ENCODE measurements around the gene RRP12.

Gene RRP12

DNA sequence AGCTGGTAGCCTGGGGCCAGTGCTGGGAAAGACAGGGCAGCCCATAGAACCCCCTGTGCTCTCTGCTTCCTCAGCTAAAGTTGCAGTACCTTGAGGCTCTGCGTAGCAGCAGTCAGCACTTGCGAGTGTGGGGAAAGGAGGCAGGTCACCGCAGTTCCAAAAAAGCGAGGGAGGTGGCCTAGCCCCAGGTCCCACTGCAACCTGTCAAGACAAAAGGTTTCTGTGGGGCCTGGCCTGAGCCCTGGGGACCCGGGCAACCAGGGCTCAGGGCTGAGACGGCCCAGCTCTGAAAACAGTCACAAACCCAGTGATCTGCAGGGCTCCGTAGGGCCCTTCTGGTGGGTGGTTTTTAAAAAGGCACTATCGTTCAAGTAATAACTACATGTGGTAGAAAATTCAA is 19.5 kb downstream of the RRP12 start:
- no peak for DNase-seq (ENCODE audit: insufficient read length)
- FAIRE-seq: no peak
- TF ChIP-seq POLR2AphosphoS5 (IDR thresholded peaks at IDR 0.05; ENCODE audit: low read depth, low read length) (no peak), POLR2A (IDR thresholded peaks at IDR 0.05; ENCODE audit: low read depth, low read length) (no peak), TAF1 (IDR thresholded peaks at IDR 0.05; ENCODE audit: borderline replicate concordance, low read depth, low read length) (no peak)

DNA sequence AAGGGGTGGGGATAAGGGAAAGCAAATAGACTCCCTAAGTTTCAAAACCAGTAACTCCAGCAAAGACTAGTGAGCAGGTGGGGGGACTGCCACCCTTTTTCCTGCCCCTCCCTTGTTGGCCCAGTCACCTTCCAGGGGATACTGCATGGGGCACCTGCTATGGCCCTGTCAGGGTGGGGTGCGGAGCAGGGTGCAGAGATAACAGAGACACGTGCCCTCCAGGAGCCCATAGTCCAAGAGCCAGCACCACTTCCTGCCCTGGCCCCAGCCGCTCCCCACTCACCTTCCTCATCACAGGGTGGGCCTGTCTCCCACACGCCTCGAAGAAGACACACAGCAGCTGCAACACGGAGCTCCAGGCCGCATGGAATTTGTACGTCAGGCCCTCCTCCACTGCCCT is 20.6 kb downstream of the RRP12 start:
- FAIRE-seq: no peak

DNA sequence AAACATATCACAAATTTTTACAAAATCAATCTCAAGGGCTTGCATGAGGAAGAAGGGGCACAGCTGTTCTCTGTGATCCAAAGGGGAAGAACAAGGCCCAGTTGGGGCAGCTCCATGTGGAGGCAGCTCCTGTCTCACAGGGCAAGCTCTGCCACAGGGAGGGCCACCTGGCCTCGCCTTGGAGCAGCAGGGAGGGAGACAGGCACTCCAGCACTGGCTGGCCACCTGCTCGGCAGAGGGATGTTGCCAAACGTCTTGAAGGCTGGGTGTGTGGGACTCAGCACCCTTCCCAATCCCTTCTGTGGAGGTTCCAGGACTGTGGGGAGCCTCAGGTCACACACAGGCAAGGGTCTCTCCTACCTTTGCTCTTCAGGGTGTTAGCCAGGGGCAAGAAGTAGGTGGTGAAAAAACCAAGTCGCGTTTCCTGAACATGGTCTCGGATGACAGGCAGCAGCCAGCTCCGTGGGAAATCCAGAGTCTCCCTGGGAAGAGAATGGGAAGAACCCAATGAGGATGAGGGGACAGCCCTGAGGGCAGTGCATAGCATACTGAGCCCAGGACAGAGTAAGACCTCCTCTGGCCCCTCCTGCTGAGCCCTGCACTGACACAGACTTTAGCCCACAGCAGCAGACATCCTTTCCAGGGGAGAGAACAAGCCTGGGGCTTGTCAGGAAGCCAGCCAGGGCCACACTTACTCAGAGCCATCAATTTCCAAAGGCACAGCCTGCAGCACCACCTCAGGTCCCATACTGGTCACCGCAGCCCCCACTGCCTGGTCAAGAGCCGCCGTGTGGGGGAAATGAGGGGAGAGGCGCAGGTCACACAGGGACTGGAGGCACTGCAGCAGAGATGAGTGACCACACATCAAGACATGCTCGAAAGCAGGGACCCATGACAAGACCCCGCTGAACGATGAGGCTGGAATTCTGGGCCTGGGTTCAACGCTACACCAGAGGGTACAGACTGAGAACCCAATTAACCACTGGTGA is 21.9 kb downstream of the RRP12 start:
- TF ChIP-seq POLR2AphosphoS5 (IDR thresholded peaks at IDR 0.05; ENCODE audit: low read depth, low read length) (no peak), TAF1 (IDR thresholded peaks at IDR 0.05; ENCODE audit: borderline replicate concordance, low read depth, low read length) (no peak), POLR2A (IDR thresholded peaks at IDR 0.05; ENCODE audit: low read depth, low read length) (no peak)
- DNase-seq (ENCODE audit: insufficient read length) (no peak), FAIRE-seq (no peak)

More for the DNA sequence above, 20.6 kb downstream of the RRP12 start:
- TF ChIP-seq POLR2AphosphoS5 (IDR thresholded peaks at IDR 0.05; ENCODE audit: low read depth, low read length) (no peak), POLR2A (IDR thresholded peaks at IDR 0.05; ENCODE audit: low read depth, low read length) (no peak), TAF1 (IDR thresholded peaks at IDR 0.05; ENCODE audit: borderline replicate concordance, low read depth, low read length) (no peak)
- no peak for DNase-seq (ENCODE audit: insufficient read length)

DNA sequence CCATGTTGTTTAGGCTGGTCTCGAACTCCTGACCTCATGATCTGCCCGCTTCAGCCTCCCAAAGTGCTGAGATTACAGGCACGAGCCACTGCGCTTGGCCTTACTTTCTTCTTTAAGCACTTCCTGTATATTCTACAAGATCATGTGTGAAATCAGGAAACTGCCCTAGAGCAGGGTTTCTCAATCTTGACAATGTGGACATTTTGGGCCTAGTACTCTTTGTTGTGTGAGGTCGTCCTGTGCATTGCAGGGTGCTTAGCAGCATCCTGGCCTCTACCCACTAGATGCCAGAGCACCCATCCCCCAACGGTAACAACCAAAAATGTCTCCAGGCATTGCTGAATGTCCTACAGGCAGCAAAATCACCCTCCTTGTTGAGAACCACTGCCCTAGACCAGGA is 24.7 kb downstream of the RRP12 start:
- no peak for DNase-seq (ENCODE audit: insufficient read length)
- TF ChIP-seq POLR2AphosphoS5 (IDR thresholded peaks at IDR 0.05; ENCODE audit: low read depth, low read length): no peak
- no peak for TF ChIP-seq TAF1 (IDR thresholded peaks at IDR 0.05; ENCODE audit: borderline replicate concordance, low read depth, low read length)
- no peak for TF ChIP-seq POLR2A (IDR thresholded peaks at IDR 0.05; ENCODE audit: low read depth, low read length)
- FAIRE-seq: no peak

DNA sequence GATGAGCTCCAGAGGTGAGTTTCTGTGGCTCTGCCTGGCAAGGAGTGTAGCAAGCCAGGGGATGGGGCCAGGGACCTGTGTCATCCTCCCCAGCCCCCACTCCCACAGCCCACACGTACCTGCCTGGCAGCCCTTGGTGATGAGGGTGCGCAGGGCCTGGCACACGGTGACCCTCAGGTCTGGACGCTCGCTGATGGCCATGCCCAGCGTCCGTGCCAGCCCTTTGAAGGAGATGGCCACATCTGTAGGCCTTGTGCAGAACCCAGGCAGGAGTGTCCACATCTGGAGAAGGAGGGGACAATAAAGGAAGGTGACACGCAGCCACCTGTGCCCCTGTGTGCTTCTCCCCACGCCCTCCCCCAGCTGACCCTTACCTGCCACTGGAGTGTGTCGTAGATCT is 27.7 kb downstream of the RRP12 start:
- no peak for TF ChIP-seq POLR2AphosphoS5 (IDR thresholded peaks at IDR 0.05; ENCODE audit: low read depth, low read length)
- no peak for TF ChIP-seq POLR2A (IDR thresholded peaks at IDR 0.05; ENCODE audit: low read depth, low read length)
- no peak for TF ChIP-seq TAF1 (IDR thresholded peaks at IDR 0.05; ENCODE audit: borderline replicate concordance, low read depth, low read length)
- no peak for FAIRE-seq
- no peak for DNase-seq (ENCODE audit: insufficient read length)

DNA sequence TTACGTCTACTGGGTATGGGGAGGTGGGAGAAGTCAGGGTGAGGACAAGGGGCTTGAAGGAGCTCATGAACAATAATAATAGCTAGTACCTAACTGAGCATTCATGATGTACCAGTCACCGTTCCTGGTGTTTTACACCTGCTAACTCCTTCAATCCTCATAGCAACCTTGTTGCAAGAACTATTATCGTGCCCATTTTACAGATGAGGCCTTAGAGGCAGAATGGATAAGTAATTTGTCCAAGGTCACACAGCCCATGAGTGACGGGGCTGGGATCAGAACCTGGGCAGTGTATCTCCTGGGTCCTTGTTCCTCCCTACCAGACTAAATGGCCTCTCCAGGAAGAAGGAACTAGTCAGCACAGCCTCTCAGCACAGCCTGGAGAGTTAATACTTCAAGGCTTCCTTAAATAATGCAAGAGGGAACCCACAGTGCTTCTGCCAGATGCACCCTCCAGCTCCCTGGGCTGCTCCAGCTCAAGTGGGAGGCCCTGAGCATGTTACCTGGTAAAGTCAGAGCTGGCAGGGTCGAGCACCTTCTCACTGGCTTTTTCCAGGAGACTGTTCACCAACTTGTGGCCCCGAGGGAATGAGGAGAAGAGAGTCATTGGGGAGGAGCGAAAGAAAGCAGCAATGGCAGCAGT is 28.8 kb downstream of the RRP12 start:
- FAIRE-seq: no peak
- TF ChIP-seq POLR2A (IDR thresholded peaks at IDR 0.05; ENCODE audit: low read depth, low read length): no peak
- no peak for TF ChIP-seq TAF1 (IDR thresholded peaks at IDR 0.05; ENCODE audit: borderline replicate concordance, low read depth, low read length)
- TF ChIP-seq POLR2AphosphoS5 (IDR thresholded peaks at IDR 0.05; ENCODE audit: low read depth, low read length): no peak
- no peak for DNase-seq (ENCODE audit: insufficient read length)

DNA sequence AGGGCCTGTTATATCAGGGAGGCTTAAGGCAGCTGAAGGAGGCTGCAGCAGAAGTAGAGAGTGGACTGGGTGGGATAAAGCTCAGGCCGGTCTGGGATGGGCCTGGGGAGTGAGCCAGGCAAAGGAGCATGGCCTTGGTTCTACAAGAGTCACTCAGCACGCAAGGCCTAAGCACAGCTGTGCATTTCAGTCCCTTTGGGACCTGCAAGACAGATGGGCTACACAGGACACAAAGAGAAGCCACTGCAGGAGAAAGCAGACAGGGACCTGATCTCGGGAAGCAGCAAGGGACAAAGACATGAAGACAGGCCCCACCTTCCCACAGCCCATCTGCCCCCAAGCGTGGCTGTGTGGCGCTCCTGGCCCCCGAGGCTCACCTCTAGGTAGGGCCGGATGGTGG is 29.4 kb downstream of the RRP12 start:
- DNase-seq (ENCODE audit: insufficient read length): no peak
- TF ChIP-seq POLR2AphosphoS5 (IDR thresholded peaks at IDR 0.05; ENCODE audit: low read depth, low read length) (no peak), TAF1 (IDR thresholded peaks at IDR 0.05; ENCODE audit: borderline replicate concordance, low read depth, low read length) (no peak), POLR2A (IDR thresholded peaks at IDR 0.05; ENCODE audit: low read depth, low read length) (no peak)

DNA sequence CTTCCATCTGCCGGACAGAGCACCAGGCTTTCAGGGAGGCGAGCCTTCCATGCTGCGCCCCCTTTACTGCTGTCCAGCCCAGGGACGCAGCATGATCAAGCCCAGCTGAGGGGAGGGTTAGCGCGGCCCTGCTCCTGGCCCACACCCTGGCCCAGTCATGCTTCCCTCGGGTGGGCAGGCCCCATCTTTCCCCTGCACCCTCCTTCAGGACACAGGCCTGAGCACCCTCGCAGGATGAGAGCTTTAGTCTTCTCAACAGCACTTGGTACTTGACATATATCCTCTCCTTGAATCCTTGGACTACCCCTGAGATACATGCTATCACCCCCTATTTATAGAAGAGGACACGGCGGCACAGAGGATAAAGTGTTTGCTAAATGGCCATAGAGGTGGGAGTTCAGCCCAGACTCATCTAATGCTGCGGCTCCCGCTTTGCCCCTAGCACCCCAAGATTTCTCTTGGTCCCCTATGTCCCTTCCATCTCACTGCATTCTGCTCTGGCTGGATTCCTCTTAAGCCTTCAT is 34.0 kb downstream of the RRP12 start:
- no peak for DNase-seq (ENCODE audit: insufficient read length)
- no peak for FAIRE-seq
- TF ChIP-seq TAF1 (IDR thresholded peaks at IDR 0.05; ENCODE audit: borderline replicate concordance, low read depth, low read length) (no peak), POLR2A (IDR thresholded peaks at IDR 0.05; ENCODE audit: low read depth, low read length) (no peak), POLR2AphosphoS5 (IDR thresholded peaks at IDR 0.05; ENCODE audit: low read depth, low read length) (no peak)

More for the DNA sequence above, 29.4 kb downstream of the RRP12 start:
- no peak for FAIRE-seq

DNA sequence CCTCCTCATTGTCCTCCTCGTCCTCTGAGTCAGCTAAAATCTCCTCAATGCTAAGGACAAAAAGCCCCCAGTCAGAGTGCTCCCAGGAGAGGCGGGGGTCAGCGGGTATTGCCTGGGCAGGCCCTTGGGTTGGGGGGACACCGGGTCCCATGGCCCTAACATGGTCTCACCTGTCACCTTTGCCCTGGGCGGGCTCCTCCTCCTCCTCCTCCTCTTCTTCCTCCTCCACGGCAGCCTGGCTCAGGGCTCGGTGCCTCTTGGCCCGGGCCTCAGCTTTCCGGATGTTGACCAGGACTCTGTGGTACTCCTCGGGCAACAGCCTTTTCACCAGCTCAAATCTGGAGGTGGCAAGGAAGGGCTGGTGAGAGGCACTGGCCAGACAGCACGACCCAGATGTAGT is 34.6 kb downstream of the RRP12 start:
- TF ChIP-seq TAF1 (IDR thresholded peaks at IDR 0.05; ENCODE audit: borderline replicate concordance, low read depth, low read length) (no peak), POLR2AphosphoS5 (IDR thresholded peaks at IDR 0.05; ENCODE audit: low read depth, low read length) (no peak), POLR2A (IDR thresholded peaks at IDR 0.05; ENCODE audit: low read depth, low read length) (no peak)
- no peak for FAIRE-seq

DNA sequence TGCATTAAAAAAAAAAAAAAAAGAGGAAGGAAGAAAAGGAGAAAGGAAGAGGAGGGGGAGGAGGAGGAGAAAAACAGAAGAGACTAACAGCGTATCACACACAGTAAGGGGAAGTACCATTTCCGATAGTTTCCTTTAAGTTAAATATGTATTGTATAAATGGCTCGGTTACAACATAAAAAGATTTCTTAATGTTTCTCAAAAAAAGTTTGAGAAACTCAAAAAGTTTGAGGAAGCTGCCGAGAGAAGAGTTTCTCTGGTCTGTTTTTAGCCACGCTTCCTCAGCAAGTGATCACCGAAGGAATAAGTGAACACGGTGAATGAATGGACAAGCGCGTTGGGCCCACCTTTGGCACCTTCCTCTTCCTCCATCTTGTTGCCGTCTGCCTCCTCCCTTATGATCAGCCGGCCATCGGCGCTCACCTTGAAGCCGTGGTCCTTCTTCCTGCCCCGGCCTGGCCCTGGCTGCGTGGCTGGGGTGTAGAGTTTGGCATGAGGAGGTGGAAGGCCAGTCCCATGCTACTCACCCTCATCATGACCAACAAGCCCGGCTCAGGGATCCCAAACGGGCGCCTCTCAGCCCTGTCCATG is 35.3 kb downstream of the RRP12 start:
- no peak for FAIRE-seq
- DNase-seq (ENCODE audit: insufficient read length): no peak
- TF ChIP-seq POLR2A (IDR thresholded peaks at IDR 0.05; ENCODE audit: low read depth, low read length): no peak
- no peak for TF ChIP-seq TAF1 (IDR thresholded peaks at IDR 0.05; ENCODE audit: borderline replicate concordance, low read depth, low read length)
- TF ChIP-seq POLR2AphosphoS5 (IDR thresholded peaks at IDR 0.05; ENCODE audit: low read depth, low read length): no peak

More for the DNA sequence above, 34.6 kb downstream of the RRP12 start:
- no peak for DNase-seq (ENCODE audit: insufficient read length)

DNA sequence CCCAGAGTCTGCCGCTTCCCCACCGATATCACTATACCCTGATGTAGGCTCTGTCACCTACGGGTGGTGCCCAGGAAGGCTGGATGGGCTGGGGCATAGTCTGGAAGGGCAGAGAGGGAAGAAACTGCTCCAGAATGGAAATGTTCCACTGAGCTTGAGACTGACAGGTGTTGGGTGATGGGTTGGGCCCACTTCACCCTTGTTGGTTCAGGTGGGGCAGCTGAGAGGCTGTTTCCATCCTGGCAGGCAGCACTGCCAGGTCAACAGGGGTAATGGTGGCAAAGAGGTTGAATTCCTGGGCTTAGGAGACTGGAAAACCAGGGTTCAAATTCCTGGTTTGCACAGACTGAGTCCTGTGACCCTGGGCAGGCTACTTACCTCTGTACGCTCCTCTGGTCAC is 38.1 kb downstream of the RRP12 start:
- DNase-seq (ENCODE audit: insufficient read length): no peak
- no peak for TF ChIP-seq TAF1 (IDR thresholded peaks at IDR 0.05; ENCODE audit: borderline replicate concordance, low read depth, low read length)
- no peak for TF ChIP-seq POLR2AphosphoS5 (IDR thresholded peaks at IDR 0.05; ENCODE audit: low read depth, low read length)
- no peak for TF ChIP-seq POLR2A (IDR thresholded peaks at IDR 0.05; ENCODE audit: low read depth, low read length)
- FAIRE-seq: no peak

Data from GM12892 (cell line).